Activated CD8-positive, alpha-beta memory T cell treated with anti-CD3 and anti-CD28 coated beads for 1 hour (primary cell): ENCODE measurements around the gene GNB1.
"Not testable (repeated sequence)": the region's sequence is repeated elsewhere in the genome, so short reads cannot be mapped to it uniquely, and the experiment has no call there.

Source experiments
- DNase-seq, 2 donors: peaks; one replicate each; pipeline ENCODE4 v3.0.0-alpha.2; 2020; ENCODE audit warnings: low read depth in 1 of 2; ENCODE audit errors: extremely low read depth in 1 of 2

Gene GNB1

GRCh38 chr1:1890506-1891348, at the start of gene GNB1:
Gene GNB1 (minus strand): TSS chr1:1891087. CDS start chr1:1825453, 65,634 bp downstream.
- peak; percentile 55 to 85 for DNase-seq

DNA sequence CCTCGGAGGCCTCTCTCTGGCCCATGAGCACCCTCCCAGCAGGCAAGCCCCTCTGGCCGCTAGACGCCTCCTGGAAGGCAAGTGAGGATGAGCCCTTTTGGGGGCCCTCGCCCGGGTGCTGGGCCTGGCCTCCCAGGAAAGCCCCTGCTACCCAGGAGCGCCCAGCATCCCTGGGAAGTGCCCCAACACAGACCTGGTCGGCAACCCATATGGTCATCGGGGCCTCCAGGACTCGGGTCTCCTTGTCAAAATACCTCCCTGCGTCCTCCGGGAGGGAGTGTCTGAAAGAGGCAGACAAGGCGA, 49.2 kb upstream of the GNB1 start:
- DNase-seq: no peak

DNA sequence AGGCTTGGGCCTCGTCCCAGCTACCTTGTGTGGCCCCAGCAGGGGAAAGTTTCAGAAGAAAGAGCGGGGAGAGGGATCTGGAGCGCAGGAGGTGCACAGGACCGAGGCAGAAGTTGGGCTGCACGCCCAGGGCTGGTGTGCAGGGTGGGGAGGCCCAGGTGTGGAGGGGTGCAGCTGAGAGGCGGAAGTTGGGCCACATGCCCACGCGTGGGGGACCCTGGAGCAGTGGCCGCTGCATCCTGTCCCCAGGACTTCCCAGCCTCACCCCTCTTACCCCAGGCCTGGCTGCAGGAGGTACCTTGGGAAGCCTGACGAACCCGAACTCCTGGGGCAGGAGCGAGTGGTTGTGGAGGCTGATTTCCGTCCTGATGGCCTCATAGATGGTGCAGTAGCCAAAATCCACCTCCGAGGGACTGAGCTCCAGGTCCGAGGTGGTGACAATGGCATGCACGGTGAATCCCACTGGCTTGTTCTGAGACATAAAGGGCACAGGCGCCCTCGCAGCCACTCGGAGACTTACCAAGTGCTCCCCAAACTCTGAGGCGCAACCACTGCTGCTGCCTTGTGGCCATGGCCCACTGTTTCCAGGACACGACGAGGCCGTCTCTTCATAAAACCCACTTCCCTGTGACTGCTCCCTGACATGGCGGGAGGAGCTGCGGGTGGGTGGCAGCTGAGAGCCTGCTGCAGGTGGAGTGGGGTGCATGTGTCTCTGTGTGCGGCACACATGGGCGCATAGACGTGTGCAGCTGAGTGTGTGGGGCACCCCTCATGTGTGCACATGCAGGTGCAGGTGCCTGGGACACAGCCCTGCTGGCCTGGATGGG, 48.6 kb upstream of the GNB1 start:
- DNase-seq: no peak

GRCh38 chr1:1938613-1939295, 47.9 kb upstream of the GNB1 start:
- no peak for DNase-seq

DNA sequence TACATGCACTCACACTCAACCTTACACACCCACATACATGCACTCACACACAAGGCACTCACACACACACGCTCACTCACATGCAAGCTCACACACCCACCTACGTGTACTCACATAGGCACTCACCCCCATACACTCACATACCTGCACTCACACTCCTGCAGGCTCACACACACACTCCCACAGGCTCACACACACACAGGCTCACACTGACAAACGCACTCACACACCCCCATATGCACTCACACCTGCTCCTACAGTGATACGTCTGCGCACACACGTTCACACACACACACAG, 47.3 kb upstream of the GNB1 start:
- no peak for DNase-seq

DNA sequence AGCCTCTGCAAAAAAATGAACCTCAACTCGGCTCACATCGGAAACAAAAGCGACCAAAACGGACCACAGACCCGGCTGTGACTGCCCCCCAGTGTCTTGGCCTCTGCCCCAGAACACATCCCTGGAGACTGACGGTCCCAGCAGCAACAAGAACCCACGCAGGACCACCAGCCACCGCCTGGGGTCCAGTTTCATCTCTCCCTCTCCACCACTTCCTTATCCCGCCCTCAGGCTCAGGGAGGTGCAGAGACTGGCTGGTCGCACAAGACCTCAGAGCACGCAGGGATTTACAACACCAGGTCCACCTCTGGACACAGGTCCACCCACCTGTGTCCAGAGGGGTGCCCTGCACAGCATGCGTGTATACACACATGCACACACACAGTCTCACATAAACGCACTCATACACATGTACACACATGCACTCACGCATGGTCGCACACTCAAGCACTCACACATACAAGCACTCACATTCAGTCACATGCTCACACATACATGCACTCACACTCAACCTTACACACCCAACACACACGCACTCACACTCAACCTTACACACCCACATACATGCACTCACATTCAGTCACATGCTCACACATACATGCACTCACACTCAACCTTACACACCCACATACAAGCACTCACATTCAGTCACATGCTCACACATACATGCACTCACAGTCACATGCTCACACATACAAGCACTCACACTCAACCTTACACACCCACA, 46.8 kb upstream of the GNB1 start:
- no peak for DNase-seq

DNA sequence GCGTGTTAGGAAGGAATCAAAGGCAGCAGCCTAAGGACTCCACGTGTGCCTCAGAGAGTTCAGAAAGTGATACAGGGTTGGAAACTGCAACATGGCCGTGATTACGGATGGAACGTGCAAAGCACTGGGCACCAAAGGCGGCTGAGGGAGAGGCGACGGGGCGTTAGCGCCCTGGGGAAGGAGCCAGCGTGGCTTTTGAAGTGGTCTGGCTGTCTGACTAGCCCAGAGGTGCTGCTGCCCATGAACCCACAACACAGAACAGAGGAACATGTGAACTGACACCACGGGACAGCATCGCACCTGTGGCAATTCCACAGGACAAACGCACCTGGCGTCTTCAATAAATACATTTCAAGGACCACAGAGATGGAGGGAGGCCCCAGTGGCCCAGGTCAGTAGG, 46.2 kb upstream of the GNB1 start:
- no peak for DNase-seq

DNA sequence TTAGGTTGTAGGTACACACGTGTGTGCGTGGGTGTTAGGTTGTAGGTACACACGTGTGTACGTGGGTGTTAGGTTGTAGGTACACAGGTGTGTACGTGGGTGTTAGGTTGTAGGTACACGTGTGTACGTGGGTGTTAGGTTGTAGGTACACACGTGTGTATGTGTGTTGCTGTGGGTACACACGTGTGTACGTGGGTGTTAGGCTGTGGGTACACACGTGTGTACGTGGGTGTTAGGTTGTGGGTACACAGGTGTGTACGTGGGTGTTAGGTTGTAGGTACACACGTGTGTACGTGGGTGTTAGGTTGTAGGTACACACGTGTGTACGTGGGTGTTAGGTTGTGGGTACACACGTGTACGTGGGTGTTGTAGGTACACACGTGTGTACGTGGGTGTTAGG, 44.0 kb upstream of the GNB1 start:
- DNase-seq: not testable (repeated sequence)

GRCh38 chr1:1929639-1930545, 39.0 kb upstream of the GNB1 start:
- no peak for DNase-seq

- no peak for DNase-seq
Observed at GRCh38 chr1:1929102-1929638, 38.3 kb upstream of the GNB1 start.

- DNase-seq: no peak
Observed at GRCh38 chr1:1928231-1929101, 37.6 kb upstream of the GNB1 start.

- no peak for DNase-seq
Observed at GRCh38 chr1:1927751-1928150, 36.9 kb upstream of the GNB1 start.

DNA sequence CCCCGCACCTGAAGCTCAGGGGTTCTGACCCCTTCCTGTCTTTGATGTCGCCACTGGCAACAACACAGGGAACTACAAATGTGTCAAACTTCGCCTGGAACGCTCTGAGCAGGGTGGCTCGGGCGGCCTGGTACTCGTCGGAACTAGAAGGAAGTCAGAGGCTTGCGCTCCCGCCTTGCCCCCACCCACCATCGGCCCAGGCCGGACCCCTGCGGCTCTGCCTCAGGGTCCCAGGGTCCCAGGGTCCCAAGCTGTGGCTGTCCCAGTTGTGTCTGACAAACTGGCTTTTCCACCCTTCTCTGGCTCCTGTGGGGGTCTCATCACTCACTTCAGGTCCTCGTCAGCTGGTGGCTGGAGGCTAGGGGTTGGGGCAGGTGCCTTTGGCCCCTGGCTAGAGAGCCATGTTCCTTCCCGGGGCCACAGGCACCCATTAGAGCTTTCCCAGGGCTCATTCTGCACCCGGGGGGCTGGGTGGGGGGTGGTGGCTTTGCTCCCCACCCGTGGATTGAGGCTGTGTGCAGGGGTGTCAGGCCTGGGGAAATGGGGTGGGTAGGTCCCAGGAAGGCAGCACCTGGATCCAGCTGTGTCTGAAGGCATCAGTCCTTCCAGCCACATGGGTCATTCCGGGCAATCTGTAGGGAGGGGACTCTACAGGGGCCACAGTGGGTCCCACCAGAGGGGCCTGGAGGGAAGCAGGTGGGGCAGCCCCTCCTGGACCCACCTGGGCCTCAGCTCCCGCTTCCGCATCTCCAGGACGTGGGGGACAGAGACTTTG, 36.2 kb upstream of the GNB1 start:
- DNase-seq: no peak

DNA sequence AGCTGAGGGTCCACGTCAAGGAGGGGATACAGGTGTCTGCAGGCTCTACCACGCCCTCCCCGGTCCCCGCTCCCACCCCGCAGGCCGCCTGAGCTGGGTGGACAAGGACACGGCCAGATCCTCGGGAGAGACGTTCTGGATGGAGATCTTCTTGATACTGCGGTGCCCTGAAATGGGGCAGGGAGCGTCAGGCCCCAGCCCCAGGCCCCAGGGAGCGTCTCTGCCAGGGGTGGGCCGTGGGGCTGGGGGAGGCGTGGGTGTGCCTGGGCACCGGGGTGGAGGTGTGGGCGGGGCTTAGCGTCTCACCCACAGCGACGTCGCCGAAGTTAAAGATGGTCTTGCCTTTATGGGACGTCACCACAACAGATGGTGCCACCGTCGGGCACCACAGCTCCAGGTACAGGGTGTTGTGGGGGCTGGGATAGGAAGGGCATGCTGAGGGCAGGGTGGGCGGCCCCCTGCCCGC, 35.5 kb upstream of the GNB1 start:
- no peak for DNase-seq

GRCh38 chr1:1925437-1926345, 34.8 kb upstream of the GNB1 start:
- no peak for DNase-seq

DNA sequence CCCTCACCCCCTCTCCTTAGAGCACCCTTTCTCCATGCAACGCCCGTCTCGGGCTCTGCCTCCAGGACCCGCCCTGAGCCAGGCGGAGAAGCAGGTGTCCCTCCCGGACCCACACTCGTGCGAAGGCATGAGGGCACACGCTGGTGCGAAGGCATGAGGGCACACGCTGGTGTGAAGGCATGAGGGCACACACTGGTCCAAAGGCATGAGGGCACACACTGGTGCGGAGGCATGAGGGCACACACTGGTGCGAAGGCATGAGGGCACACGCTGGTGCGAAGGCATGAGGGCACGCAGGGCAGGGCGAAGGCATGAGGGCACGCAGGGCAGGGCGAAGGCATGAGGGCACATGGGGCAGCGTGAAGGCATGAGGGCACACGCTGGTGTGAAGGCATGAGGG, 34.0 kb upstream of the GNB1 start:
- no peak for DNase-seq

GRCh38 chr1:1924386-1924785, 33.5 kb upstream of the GNB1 start:
- DNase-seq: no peak
